Astrocyte of the cerebellum (primary cell): Measurements from ENCODE around the gene PCDH19.

Experiments
- DNase-seq: peaks from one replicate; pipeline ENCODE4 v3.0.0-alpha.2; 2011; ENCODE audit warnings: low read depth
- H3K4me3 ChIP-seq: 2 replicates; pipeline ENCODE4 v1.5.1; 2011; ENCODE audit warnings: mild to moderate bottlenecking, low read depth, low read length, moderate library complexity
- CTCF ChIP-seq: IDR thresholded peaks from 2 replicates; pipeline ENCODE4 v1.5.1; 2012; ENCODE audit warnings: low read length, low read depth, moderate library complexity, mild to moderate bottlenecking; ENCODE audit errors: missing control alignments
- in situ Hi-C: cut with HindIII; loops from 2 replicates; pipeline ENCODE4 v1.10.0; 2017; ENCODE audit warnings: low sequenced_read_pairs

Gene PCDH19

GRCh38 chrX:100289066-100289558, 121.0 kb downstream of the PCDH19 start:
- H3K4me3 ChIP-seq = no peak overlapping the region
- no peak for DNase-seq
- in situ Hi-C loops = no loop called here
- TF ChIP-seq CTCF = no peak

- no peak for TF ChIP-seq CTCF
- no peak for DNase-seq
- H3K4me3 ChIP-seq = no peak overlapping the region
- in situ Hi-C loops = no loop called here
Observed at GRCh38 chrX:100277231-100277630, 132.8 kb downstream of the PCDH19 start.

DNA sequence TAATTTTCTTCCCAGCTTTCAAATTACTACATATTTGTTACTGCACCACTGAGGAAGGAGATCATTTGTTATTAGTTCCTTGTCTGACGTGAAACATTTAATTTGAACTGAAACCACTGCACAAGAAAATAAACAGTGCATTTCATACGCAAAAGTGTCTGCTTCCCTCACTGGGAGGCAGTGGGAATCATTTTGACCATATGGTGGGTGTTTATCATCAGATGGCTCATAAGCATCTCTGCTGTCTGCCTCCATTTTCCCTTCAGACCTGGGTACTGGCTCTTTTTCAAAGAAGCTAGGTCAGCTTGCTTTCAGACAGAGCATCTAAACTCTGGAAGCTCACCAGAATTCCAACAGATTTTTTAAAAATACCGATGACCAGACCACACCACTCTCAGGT, 135.2 kb downstream of the PCDH19 start:
- no peak for DNase-seq
- no peak overlapping the region for H3K4me3 ChIP-seq
- in situ Hi-C loops = no loop called here
- no peak for TF ChIP-seq CTCF

- in situ Hi-C loops = no loop called here
Observed at GRCh38 chrX:100265179-100265578, 144.9 kb downstream of the PCDH19 start.

DNA sequence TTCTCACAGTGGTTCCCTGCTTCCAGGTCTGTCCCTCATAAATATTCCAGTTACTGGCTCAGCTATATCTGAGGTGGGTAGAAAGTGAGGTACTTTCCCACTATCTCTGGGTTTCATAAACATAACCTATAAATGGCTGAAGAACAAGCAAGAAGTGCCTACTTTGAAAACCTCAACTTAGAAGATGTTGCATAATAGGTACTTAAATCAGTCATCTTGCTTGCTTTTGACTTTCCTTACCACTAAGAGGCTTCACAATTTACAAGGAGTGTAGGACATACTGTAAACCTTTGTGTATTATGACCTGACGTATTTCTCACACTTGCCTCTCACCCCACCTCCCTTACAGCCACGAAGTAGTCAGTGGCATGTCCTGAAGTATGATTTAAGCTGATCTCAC, 145.9 kb downstream of the PCDH19 start:
- in situ Hi-C loops = no loop called here
- no peak overlapping the region for H3K4me3 ChIP-seq
- TF ChIP-seq CTCF = no peak
- no peak for DNase-seq

More at GRCh38 chrX:100265179-100265578, 144.9 kb downstream of the PCDH19 start:
- TF ChIP-seq CTCF = no peak
- DNase-seq = no peak
- H3K4me3 ChIP-seq = no peak overlapping the region

DNA sequence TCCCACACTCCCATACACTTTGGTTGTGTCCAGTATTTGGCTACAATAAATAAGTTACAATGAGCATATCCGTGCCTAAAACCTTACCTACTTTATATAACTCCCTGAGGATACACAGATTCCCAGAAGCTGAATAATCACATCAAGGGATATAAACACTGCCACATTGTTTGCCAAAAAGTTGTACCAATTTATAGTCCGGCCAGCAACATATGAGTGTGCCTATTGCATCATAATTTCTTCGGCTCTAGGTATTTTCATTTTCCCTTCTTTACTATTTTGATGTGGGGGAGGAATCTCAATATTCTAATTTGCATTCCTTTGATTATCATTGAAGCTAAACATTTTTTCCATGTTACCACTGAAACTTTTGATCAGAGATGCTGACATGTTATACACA, 146.4 kb downstream of the PCDH19 start:
- no peak overlapping the region for H3K4me3 ChIP-seq
- no peak for TF ChIP-seq CTCF
- no peak for DNase-seq
- in situ Hi-C loops = no loop called here
